ENCODE results near the gene CAMKK2. TPM values are rescaled to one million over a fixed set of nuclear protein-coding genes. Genes with fewer than 3 reads are reported as not detected.
"Not testable (repeated sequence)": the region's sequence is repeated elsewhere in the genome, so short reads cannot be mapped to it uniquely, and the experiment has no call there.

Gene CAMKK2
- total RNA-seq, 1 donor, result 14.7 TPM

DNA sequence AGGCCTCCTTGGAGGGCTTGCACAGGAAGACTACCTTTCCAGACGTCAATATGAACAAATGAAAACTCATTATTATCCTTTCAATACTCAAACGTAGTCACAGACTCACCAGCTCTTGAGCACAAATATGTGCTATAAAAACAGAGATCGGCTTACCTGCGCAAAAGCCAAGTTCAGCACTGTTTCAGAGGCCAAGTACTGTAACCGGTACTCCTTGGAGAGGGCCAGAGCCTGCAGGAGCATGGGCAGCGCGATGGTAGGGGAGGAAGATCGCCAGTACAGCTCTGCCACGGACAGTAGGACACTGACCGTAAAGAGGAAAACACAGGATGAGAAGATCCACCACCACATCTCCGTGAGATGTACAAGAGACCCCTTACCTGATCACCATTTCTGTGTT lies 21.6 kb upstream of the CAMKK2 start:
- H3K4me3 ChIP-seq (ENCODE audit: low read depth, low read length), result no peak overlapping the region
- TF ChIP-seq, protein P1, sequence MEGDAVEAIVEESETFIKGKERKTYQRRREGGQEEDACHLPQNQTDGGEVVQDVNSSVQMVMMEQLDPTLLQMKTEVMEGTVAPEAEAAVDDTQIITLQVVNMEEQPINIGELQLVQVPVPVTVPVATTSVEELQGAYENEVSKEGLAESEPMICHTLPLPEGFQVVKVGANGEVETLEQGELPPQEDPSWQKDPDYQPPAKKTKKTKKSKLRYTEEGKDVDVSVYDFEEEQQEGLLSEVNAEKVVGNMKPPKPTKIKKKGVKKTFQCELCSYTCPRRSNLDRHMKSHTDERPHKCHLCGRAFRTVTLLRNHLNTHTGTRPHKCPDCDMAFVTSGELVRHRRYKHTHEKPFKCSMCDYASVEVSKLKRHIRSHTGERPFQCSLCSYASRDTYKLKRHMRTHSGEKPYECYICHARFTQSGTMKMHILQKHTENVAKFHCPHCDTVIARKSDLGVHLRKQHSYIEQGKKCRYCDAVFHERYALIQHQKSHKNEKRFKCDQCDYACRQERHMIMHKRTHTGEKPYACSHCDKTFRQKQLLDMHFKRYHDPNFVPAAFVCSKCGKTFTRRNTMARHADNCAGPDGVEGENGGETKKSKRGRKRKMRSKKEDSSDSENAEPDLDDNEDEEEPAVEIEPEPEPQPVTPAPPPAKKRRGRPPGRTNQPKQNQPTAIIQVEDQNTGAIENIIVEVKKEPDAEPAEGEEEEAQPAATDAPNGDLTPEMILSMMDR (IDR thresholded peaks at IDR 0.05; ENCODE audit: insufficient read depth, low read depth, low read length), result no peak
- DNase-seq (ENCODE audit: low read depth), result no peak

DNA sequence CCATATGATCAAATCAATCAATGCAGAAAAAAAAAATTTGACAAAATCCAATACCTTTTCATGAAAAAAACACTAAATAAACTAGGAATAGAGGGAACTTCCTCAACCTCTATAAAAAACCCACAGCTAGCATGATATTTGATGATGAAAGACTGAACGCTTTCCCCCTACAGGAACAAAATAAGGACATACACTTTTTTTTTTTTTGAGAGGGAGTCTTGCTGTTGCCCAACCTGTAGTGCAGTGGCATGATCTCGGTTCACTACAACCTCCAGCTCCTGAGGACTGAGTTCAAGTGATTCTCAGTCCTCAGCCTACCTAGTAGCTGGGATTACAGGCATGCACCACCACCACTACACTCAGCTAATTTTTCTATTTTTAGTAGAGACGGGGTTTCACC lies 17.9 kb upstream of the CAMKK2 start:
- TF ChIP-seq, protein P1 (IDR thresholded peaks at IDR 0.05; ENCODE audit: insufficient read depth, low read depth, low read length), result no peak
- no peak overlapping the region for H3K4me3 ChIP-seq (ENCODE audit: low read depth, low read length)
- DNase-seq (ENCODE audit: low read depth), result no peak

- not testable (repeated sequence) for DNase-seq (ENCODE audit: low read depth); H3K4me3 ChIP-seq (ENCODE audit: low read depth, low read length)
Observed at GRCh38 chr12:121310231-121310630, 13.7 kb upstream of the CAMKK2 start.

DNA sequence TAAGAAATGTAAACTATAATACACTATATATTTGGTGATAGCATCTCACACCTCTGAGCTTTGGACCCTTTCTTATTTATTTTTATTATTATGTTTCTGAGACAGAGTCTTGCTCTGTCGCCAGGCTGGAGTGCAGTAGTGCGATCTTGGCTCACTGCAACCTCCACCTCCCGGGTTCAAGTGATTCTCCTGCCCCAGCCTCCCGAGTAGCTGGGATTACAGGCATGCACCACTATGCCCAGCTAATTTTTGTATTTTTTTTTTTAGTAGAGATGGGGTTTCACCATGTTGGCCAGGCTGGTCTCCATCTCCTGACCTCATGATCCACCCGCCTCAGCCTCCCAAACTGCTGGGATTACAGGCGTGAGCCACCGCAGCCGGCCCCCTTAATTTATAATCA lies 10.9 kb upstream of the CAMKK2 start:
- not testable (repeated sequence) for DNase-seq (ENCODE audit: low read depth); H3K4me3 ChIP-seq (ENCODE audit: low read depth, low read length)

- TF ChIP-seq, protein P1 (IDR thresholded peaks at IDR 0.05; ENCODE audit: insufficient read depth, low read depth, low read length), result no peak
- no peak overlapping the region for H3K4me3 ChIP-seq (ENCODE audit: low read depth, low read length)
- no peak for DNase-seq (ENCODE audit: low read depth)
Observed at GRCh38 chr12:121304306-121304705, 7.8 kb upstream of the CAMKK2 start.

- no peak for DNase-seq (ENCODE audit: low read depth)
- TF ChIP-seq, protein P1 (IDR thresholded peaks at IDR 0.05; ENCODE audit: insufficient read depth, low read depth, low read length), result no peak
- no peak overlapping the region for H3K4me3 ChIP-seq (ENCODE audit: low read depth, low read length)
Observed at GRCh38 chr12:121301876-121302275, 5.4 kb upstream of the CAMKK2 start.

DNA sequence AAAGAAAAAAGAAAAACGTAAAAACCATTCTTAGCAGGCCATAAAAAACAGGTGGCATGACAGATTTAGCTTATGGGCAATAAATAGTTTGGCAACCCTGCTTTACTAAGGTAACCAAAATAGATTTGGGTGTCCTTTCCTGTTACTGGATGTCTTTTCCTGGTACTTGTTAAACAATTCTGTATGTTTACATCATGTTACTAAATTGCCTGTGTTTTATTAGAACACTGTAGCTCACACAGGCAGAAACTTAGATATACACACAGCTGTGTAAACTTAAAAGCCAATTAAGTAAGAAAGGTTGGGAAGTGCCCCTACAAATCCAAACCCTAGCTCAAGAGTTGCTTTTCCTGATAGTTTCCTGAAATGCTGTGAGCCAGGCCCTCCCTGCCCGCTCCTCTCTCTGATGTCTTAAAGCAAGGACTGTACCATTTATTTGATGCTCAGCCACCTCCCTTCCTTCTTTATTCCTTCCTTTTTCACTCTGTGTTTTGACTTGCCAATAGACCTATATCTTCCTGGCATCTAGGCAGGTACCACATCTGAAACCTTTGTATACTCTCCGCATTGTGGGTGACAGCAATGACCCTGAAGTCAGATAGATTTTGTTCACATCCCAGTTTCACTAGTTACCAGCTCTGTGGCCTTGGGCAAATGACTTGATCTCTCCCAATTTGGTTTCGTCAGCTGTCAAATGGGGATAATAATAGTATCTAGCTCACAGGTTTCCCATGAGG lies 3.7 kb upstream of the CAMKK2 start:
- TF ChIP-seq, protein P1 (IDR thresholded peaks at IDR 0.05; ENCODE audit: insufficient read depth, low read depth, low read length), result no peak
- no peak overlapping the region for H3K4me3 ChIP-seq (ENCODE audit: low read depth, low read length)
- peak; percentile 63 for DNase-seq (ENCODE audit: low read depth)

GRCh38 chr12:121299662-121300061 lies 3.2 kb upstream of the CAMKK2 start:
- no peak overlapping the region for H3K4me3 ChIP-seq (ENCODE audit: low read depth, low read length)
- DNase-seq (ENCODE audit: low read depth), result no peak
- TF ChIP-seq, protein P1 (IDR thresholded peaks at IDR 0.05; ENCODE audit: insufficient read depth, low read depth, low read length), result no peak

DNA sequence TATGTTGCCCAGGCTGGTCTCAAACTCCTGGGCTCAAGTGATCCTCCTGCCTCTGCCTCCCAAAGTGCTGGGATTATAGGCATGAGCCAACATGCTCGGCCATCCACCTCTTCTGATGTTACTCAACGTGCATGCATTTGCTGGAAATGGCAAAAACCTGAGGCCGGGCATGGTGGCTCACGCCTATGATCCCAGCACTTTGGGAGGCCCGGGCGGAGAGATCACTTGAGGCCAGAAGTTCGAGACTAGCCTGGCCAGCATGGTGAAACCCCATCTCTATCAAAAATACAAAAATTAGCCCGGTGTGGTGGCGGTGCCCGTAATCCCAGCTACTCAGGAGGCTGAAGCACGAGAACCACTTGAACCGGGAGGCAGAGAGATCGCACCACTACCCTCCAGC lies 1.9 kb upstream of the CAMKK2 start:
- DNase-seq (ENCODE audit: low read depth); H3K4me3 ChIP-seq (ENCODE audit: low read depth, low read length): not testable (repeated sequence)

Data from fibroblast of villous mesenchyme (primary cell).